GM12878 (cell line): ENCODE results near the gene BRF1. TPM values are rescaled to one million over a fixed set of nuclear protein-coding genes. Genes with fewer than 3 reads are reported as not detected.
A peak's percentile ranks its signal among the peaks of the same experiment; 100 is the strongest.

Source experiments
- ATAC-seq: fragments of 200-7000 bp; cut with Tn5 transposase; 3 replicates; pipeline ENCODE4 v1.9.1; 2020; ENCODE audit warnings: mild to moderate bottlenecking, moderate library complexity
- BruUV-seq: library from RNA; stranded (reverse); fragments of 400-500 nt; replicated peaks from 2 replicates; lab custom pipeline; 2021; lab: Mats Ljungman, UMichigan
- CTCF ChIA-PET: fragments of 300-600 bp; sonication (Branson Sonifier 250); formaldehyde crosslinking; extraction: SDS; loops from one replicate; lab custom pipeline; 2021; ENCODE audit warnings: inconsistent platforms; lab: Yijun Ruan, JAX
- POLR2A ChIA-PET: fragments of 350-600 bp; formaldehyde crosslinking; extraction: SDS; loops from one replicate; lab custom pipeline; 2021; ENCODE audit warnings: inconsistent platforms; lab: Charles Lee
- RAD21 ChIA-PET: fragments of 300-600 bp; sonication (Branson Sonifier 250); formaldehyde crosslinking; loops from one replicate; lab custom pipeline; 2023; ENCODE audit warnings: antibody characterized with exemption; ENCODE audit not compliant: unreplicated experiment; lab: Charles Lee
- SMC1A ChIA-PET: fragments of 300-600 bp; sonication (Branson Sonifier 250); formaldehyde crosslinking; loops from one replicate; lab custom pipeline; 2023; ENCODE audit not compliant: unreplicated experiment, uncharacterized antibody; lab: Charles Lee
- DNase-seq: peaks from one replicate; pipeline ENCODE4 v3.0.0-alpha.2; 2011; ENCODE audit warnings: low read depth, low spot score
- FAIRE-seq: peaks from 3 replicates; lab custom pipeline; 2011; peaks lifted over from hg19 to GRCh38; lab: Jason Lieb, UNC
- H2AFZ ChIP-seq: 2 replicates; pipeline ENCODE4 v1.6.0; 2011; ENCODE audit warnings: low read depth, low read length, control low read depth; ENCODE audit not compliant: control insufficient read depth
- H3K27ac ChIP-seq: 2 replicates; pipeline ENCODE4 v1.5.1; 2011; ENCODE audit warnings: control low read depth; ENCODE audit not compliant: control insufficient read depth, insufficient read depth
- H3K27me3 ChIP-seq, 2 experiments: replicated peaks in 1 of 2; 2 replicates each; pipeline versions ENCODE4 v1.6.0 to v1.6.1; 2011; ENCODE audit warnings: low read length in 1 of 2; ENCODE audit not compliant: control insufficient read depth in 2 of 2, insufficient read depth in 2 of 2
- H3K36me3 ChIP-seq, 2 experiments: 2 replicates each; pipeline ENCODE4 v1.5.1; 2011; ENCODE audit warnings: low read length in 1 of 2; ENCODE audit not compliant: control insufficient read depth in 2 of 2, insufficient read depth in 2 of 2
- H3K4me1 ChIP-seq: 2 replicates; pipeline ENCODE4 v1.6.1; 2011; ENCODE audit warnings: mild to moderate bottlenecking, low read length, moderate library complexity, mixed read lengths; ENCODE audit not compliant: control insufficient read depth, insufficient read depth
- H3K4me2 ChIP-seq: 2 replicates; pipeline ENCODE4 v1.6.0; 2011; ENCODE audit warnings: control low read depth; ENCODE audit not compliant: control insufficient read depth, insufficient read depth
- H3K4me3 ChIP-seq: fragments of 200-600 bp; sonication (generic); 2 replicates; pipeline ENCODE4 v1.5.1; 2016
- H3K79me2 ChIP-seq: 2 replicates; pipeline ENCODE4 v1.6.0; 2011; ENCODE audit warnings: low read length; ENCODE audit not compliant: control insufficient read depth, insufficient read depth
- H3K9ac ChIP-seq: 2 replicates; pipeline ENCODE4 v1.8.0; 2011; ENCODE audit warnings: low read length, control low read depth, mixed read lengths; ENCODE audit not compliant: control insufficient read depth, insufficient read depth
- H3K9me3 ChIP-seq: replicated peaks from 3 replicates; pipeline ENCODE4 v1.5.1; 2011; ENCODE audit warnings: mild to moderate bottlenecking, low read length; ENCODE audit not compliant: control insufficient read depth, insufficient read depth
- H4K20me1 ChIP-seq: 2 replicates; pipeline ENCODE4 v1.6.0; 2011; ENCODE audit not compliant: control insufficient read depth, insufficient read depth
- BRCA1 ChIP-seq: IDR thresholded peaks from 2 replicates; pipeline ENCODE4 v1.6.1; 2011; ENCODE audit warnings: low read depth, low read length, improper control_type of control experiment
- EED ChIP-seq: sonication (generic); IDR thresholded peaks from 2 replicates; pipeline ENCODE4 v1.6.1; 2016; ENCODE audit warnings: antibody characterized with exemption, low read depth
- GATAD2B ChIP-seq: fragments of 450-650 bp; conservative IDR thresholded peaks from 2 replicates; pipeline ENCODE4 v1.6.1; 2017; ENCODE audit warnings: low read depth, mild to moderate bottlenecking, moderate library complexity
- IKZF1 ChIP-seq: fragments of 450-650 bp; conservative IDR thresholded peaks from 2 replicates; pipeline ENCODE4 v1.6.1; 2017; ENCODE audit warnings: antibody characterized with exemption, mild to moderate bottlenecking
- KDM1A ChIP-seq: fragments of 200-600 bp; sonication (generic); IDR thresholded peaks from 2 replicates; pipeline ENCODE4 v1.6.1; 2016; ENCODE audit warnings: borderline replicate concordance
- KLF5 ChIP-seq: fragments of 450-650 bp; IDR thresholded peaks from 2 replicates; pipeline ENCODE4 v1.6.1; 2014; ENCODE audit warnings: mild to moderate bottlenecking; ENCODE audit not compliant: partially characterized antibody
- LARP7 ChIP-seq: fragments of 450-650 bp; IDR thresholded peaks from 2 replicates; pipeline ENCODE4 v1.6.1; 2017; ENCODE audit warnings: mild to moderate bottlenecking
- MEF2A ChIP-seq: IDR thresholded peaks from 2 replicates; pipeline ENCODE4 v1.6.1; 2011; ENCODE audit warnings: low read depth, mild to moderate bottlenecking, low read length, moderate library complexity; ENCODE audit not compliant: insufficient read depth
- MEF2B ChIP-seq: fragments of 450-650 bp; IDR thresholded peaks from 2 replicates; pipeline ENCODE4 v1.6.1; 2018; ENCODE audit warnings: mild to moderate bottlenecking, moderate library complexity; ENCODE audit not compliant: partially characterized antibody, poor library complexity, severe bottlenecking
- NR2F1 ChIP-seq: fragments of 450-650 bp; conservative IDR thresholded peaks from 2 replicates; pipeline ENCODE4 v1.6.1; 2017; ENCODE audit warnings: mild to moderate bottlenecking
- POLR2A ChIP-seq: IDR thresholded peaks from 2 replicates; pipeline ENCODE4 v1.6.1; 2011; ENCODE audit warnings: low read depth, mild to moderate bottlenecking, low read length
- POLR2AphosphoS5 ChIP-seq: IDR thresholded peaks from 2 replicates; pipeline ENCODE4 v1.6.1; 2011; ENCODE audit warnings: mild to moderate bottlenecking, low read length, inconsistent platforms
- SMARCA5 ChIP-seq: fragments of 450-650 bp; IDR thresholded peaks from 2 replicates; pipeline ENCODE4 v1.6.1; 2017; ENCODE audit warnings: mild to moderate bottlenecking
- STAT3 ChIP-seq: IDR thresholded peaks from 2 replicates; pipeline ENCODE4 v1.6.1; 2011; ENCODE audit warnings: low read depth, low read length, improper control_type of control experiment
- WGBS: methylation state at CpG from one replicate; pipeline ENCODE4 v1.1.6; 2016; ENCODE audit warnings: low lambda C conversion rate; ENCODE audit not compliant: insufficient replicate concordance, insufficient coverage; ENCODE audit errors: missing lambda C conversion rate; 5-methylcytosine and 5-hydroxymethylcytosine counted together
- in situ Hi-C: fragments of 300-500 bp; cut with MboI; formaldehyde crosslinking; loops from 9 replicates; pipeline ENCODE4 v1.14.3; 2018; ENCODE audit warnings: mixed read lengths
- intact Hi-C: fragments of 100-400 bp; cut with micrococcal nuclease; formaldehyde crosslinking; loops from one replicate; pipeline ENCODE4 v1.14.2; 2022; ENCODE audit not compliant: unreplicated experiment
- polyA plus RNA-seq, 11 experiments: library from polyadenylated mRNA; depleted of rRNA in 4 of 11; unstranded in 6 of 11; stranded (reverse) in 5 of 11; fragments of >200 nt; fragmentation: Nextera tagmentation in 4 of 11; fragmentation: Illumina TruSeq in 1 of 11; extraction: Ambion mirVana in 4 of 11; extraction: Trizol in 1 of 11; gene quantifications; 1 replicate in 1 of 11; 2 replicates in 10 of 11; pipeline versions ENCODE4 v1.2.1 to v1.2.3, GENCODE V29; 2011 to 2016; ENCODE audit warnings: inconsistent platforms in 2 of 11, missing spikeins in 2 of 11, low read depth in 1 of 11
- total RNA-seq, 4 experiments: library from RNA; depleted of rRNA in 3 of 4; stranded (reverse); fragments of >200 nt in 3 of 4; fragmentation: Illumina TruSeq in 1 of 4; extraction: Trizol in 1 of 4; gene quantifications; 2 replicates each; pipeline versions ENCODE4 v1.2.1 to v1.2.3, GENCODE V29; 2013 to 2021
- TF ChIP-seq, protein P1 (sequence below): fragments of 450-650 bp; IDR thresholded peaks from 2 replicates; pipeline ENCODE4 v1.6.1; 2017; ENCODE audit warnings: low read depth, mild to moderate bottlenecking, moderate library complexity

The BRF1 gene
- total and polyA plus RNA-seq, 10 of the 15 experiments (the other 5 are each of a cell fraction or from before 2014, with no cell fraction given) = 0.21 to 33.5 (median 10.7) TPM

DNA sequence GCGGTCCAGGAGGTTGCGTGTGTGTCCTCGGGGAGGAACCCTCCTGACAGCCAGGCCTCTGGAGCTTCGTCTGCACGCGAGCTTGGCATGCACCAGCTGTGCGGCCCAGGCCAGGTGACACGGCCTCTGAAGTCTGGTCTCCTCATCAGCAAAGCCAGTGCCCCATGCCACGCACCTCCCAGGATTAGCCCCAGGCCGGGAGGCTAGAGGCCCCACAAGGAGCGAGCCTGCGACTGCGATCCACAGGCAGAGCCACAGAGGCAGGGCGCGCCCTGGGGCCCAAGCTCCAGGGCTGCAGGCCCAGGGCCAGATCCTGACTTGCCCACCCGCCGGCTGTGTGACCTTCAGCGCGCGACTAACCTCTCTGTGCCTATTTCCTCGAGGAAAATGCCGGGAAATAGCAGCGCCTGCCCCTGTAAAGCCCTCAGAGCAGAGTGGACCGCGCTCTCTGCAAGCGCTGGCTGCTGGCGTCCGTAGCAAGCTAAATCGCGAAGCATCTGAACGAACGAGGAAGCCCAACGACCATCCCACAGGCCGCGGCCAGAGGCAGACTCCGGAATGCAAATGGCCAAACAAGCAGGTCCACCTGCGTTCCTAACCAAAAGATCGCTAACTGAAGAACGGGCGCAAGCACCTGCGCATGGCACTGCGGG lies 53.0 kb downstream of the BRF1 start:
- intact Hi-C loops (no loop called here), in situ Hi-C loops (no loop called here)
- H3K79me2 ChIP-seq = peaks cover 6% of the 10 kb centered on the region; the same call in 1 of the 2 replicates
- H3K27me3 ChIP-seq = no peaks in the 10 kb centered on the region
- peak overlapping the region; percentile 59 for H3K27ac ChIP-seq
- peak overlapping the region; percentile 67 for H3K9ac ChIP-seq
- peaks cover 11 to 14% of the 10 kb centered on the region in 2 experiments; a peak in 3 of 4 replicates for H3K36me3 ChIP-seq
- RAD21 ChIA-PET = interaction anchor here (0.6 kb wide), 1 partner anchor 53 kb away, joined by 3 read pairs; the partner anchor contains the start of gene BRF1
- 44% methylated on average over 39 of the region's 42 CpGs for WGBS
- SMC1A ChIA-PET = no interaction called here
- no peaks in the 10 kb centered on the region for H4K20me1 ChIP-seq
- peak overlapping the region; percentile 91 for H2AFZ ChIP-seq
- no peaks in the 10 kb centered on the region for H3K9me3 ChIP-seq
- TF ChIP-seq IKZF1 (0 out of 2 replicates have a peak, but pooled peaks have one; percentile 22), SMARCA5 (no peak), GATAD2B (0 out of 2 replicates have a peak, but pooled peaks have one; percentile 11), POLR2AphosphoS5 (0 out of 2 replicates have a peak, but pooled peaks have one; percentile 43), LARP7 (0 out of 2 replicates have a peak, but pooled peaks have one; percentile 34), POLR2A (no peak), STAT3 (no peak)
- CTCF ChIA-PET = interaction anchor here (0.6 kb wide), 1 partner anchor 158 kb away, joined by 3 read pairs; no protein-coding TSS in a partner anchor
- BruUV-seq = no TSS peak
- peak overlapping the region; percentile 99 for H3K4me2 ChIP-seq
- FAIRE-seq = no peak
- no peak for ATAC-seq
- peaks cover 14% of the 10 kb centered on the region for H3K4me1 ChIP-seq
- peak overlapping the region; percentile 66 for H3K4me3 ChIP-seq
- POLR2A ChIA-PET = no interaction called here
- DNase-seq = no peak

DNA sequence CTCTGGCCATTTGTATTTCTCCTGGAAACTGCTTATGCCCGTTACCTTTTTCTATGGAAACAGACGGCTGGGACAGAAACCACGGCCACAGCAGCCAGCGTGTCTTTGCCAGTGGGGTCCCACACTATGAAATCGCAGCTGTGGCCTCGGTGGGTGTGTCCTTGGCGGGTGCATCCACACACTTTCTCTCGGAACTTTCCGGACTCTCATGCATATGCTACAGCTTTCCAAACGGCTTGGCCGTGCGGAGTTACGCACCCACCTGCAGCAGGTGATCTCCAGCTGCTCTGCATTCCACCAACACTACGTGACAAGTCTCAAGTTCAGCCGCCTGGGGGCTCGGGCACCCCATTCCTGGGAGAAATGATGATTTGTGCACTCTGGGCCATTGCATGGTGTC lies 53.8 kb downstream of the BRF1 start:
- WGBS = 98% methylated on average over 16 of the region's 16 CpGs
- Histone ChIP-seq H4K20me1 (no peaks in the 10 kb centered on the region), H2AFZ (no peak overlapping the region), H3K9ac (no peak overlapping the region), H3K36me3 (peaks cover 10 to 12% of the 10 kb centered on the region in 2 experiments; a peak in 3 of 4 replicates), H3K4me1 (peaks cover 14% of the 10 kb centered on the region), H3K79me2 (peaks cover 6% of the 10 kb centered on the region; the same call in 1 of the 2 replicates), H3K4me3 (no peak overlapping the region), H3K4me2 (no peak overlapping the region), H3K27ac (no peak overlapping the region), H3K27me3 (no peaks in the 10 kb centered on the region), H3K9me3 (no peaks in the 10 kb centered on the region)
- DNase-seq = no peak
- intact Hi-C loops = no loop called here
- no peak for FAIRE-seq
- ChIA-PET CTCF (no interaction called here), POLR2A (no interaction called here), SMC1A (no interaction called here), RAD21 (no interaction called here)
- ATAC-seq = no peak
- TF ChIP-seq KDM1A (no peak), KLF5 (no peak), MEF2B (no peak), POLR2A (no peak), EED (no peak), MEF2A (no peak), NR2F1 (no peak), BRCA1 (no peak)
- TF ChIP-seq, protein P1, sequence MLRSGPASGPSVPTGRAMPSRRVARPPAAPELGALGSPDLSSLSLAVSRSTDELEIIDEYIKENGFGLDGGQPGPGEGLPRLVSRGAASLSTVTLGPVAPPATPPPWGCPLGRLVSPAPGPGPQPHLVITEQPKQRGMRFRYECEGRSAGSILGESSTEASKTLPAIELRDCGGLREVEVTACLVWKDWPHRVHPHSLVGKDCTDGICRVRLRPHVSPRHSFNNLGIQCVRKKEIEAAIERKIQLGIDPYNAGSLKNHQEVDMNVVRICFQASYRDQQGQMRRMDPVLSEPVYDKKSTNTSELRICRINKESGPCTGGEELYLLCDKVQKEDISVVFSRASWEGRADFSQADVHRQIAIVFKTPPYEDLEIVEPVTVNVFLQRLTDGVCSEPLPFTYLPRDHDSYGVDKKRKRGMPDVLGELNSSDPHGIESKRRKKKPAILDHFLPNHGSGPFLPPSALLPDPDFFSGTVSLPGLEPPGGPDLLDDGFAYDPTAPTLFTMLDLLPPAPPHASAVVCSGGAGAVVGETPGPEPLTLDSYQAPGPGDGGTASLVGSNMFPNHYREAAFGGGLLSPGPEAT = no peak
- in situ Hi-C loops = no loop called here
- BruUV-seq = TSS peak; percentile 41
